PC-9 (cell line): ENCODE results near the gene RASGEF1C. TPM values are rescaled to one million over a fixed set of nuclear protein-coding genes. Genes with fewer than 3 reads are reported as not detected.

ENCODE experiments used
- BruUV-seq: library from RNA; stranded (reverse); fragments of 400-500 nt; replicated peaks from 2 replicates; lab custom pipeline; 2021; lab: Mats Ljungman, UMichigan
- CTCF ChIA-PET: fragments of 300-600 bp; sonication (Branson Sonifier 250); formaldehyde crosslinking; loops from one replicate; lab custom pipeline; 2022; ENCODE audit warnings: antibody characterized with exemption; lab: Charles Lee
- POLR2A ChIA-PET: fragments of 300-600 bp; sonication (Branson Sonifier 250); formaldehyde crosslinking; loops from one replicate; lab custom pipeline; 2022; ENCODE audit warnings: antibody characterized with exemption; ENCODE audit not compliant: unreplicated experiment; lab: Charles Lee
- DNase-seq, 2 experiments: peaks; one replicate each; pipeline versions ENCODE4 v3.0.0 to v3.0.0-alpha.2; 2015 to 2022; ENCODE audit warnings: mixed read lengths in 1 of 2
- H2AFZ ChIP-seq: fragments of 200-600 bp; sonication (generic); 2 replicates; pipeline ENCODE4 v1.8.1; 2017; ENCODE audit warnings: antibody characterized with exemption
- H3F3A ChIP-seq: fragments of 200-600 bp; sonication (generic); 2 replicates; pipeline ENCODE4 v1.8.1; 2017; ENCODE audit warnings: antibody characterized with exemption, mild to moderate bottlenecking, low read depth; ENCODE audit not compliant: insufficient read depth
- H3K27ac ChIP-seq: fragments of 200-600 bp; sonication (generic); 2 replicates; pipeline ENCODE4 v1.6.1; 2016; ENCODE audit warnings: mixed run types
- H3K27me3 ChIP-seq: fragments of 200-600 bp; sonication (generic); 2 replicates; pipeline ENCODE4 v1.6.1; 2016; ENCODE audit warnings: low read depth, mixed run types; ENCODE audit not compliant: insufficient read depth
- H3K36me3 ChIP-seq: fragments of 200-600 bp; sonication (generic); 2 replicates; pipeline ENCODE4 v1.6.1; 2016; ENCODE audit warnings: low read depth, mixed run types
- H3K4me1 ChIP-seq: fragments of 200-600 bp; sonication (generic); replicated peaks from 2 replicates; pipeline ENCODE4 v1.6.1; 2016; ENCODE audit warnings: mixed run types; ENCODE audit not compliant: insufficient read depth
- H3K4me2 ChIP-seq: fragments of 200-600 bp; sonication (generic); 2 replicates; pipeline ENCODE4 v1.6.1; 2017; ENCODE audit warnings: mixed run types
- H3K4me3 ChIP-seq: fragments of 200-600 bp; sonication (generic); 2 replicates; pipeline ENCODE4 v1.6.1; 2016; ENCODE audit warnings: mixed run types
- H3K79me2 ChIP-seq: fragments of 200-600 bp; sonication (generic); 2 replicates; pipeline ENCODE4 v1.6.1; 2017; ENCODE audit warnings: low read depth, mixed run types
- H3K9me2 ChIP-seq: fragments of 200-600 bp; sonication (generic); 2 replicates; pipeline ENCODE4 v1.8.1; 2017; ENCODE audit warnings: mild to moderate bottlenecking; ENCODE audit not compliant: insufficient read depth
- H3K9me3 ChIP-seq: fragments of 200-600 bp; sonication (generic); 2 replicates; pipeline ENCODE4 v1.8.1; 2016; ENCODE audit warnings: low read depth; ENCODE audit not compliant: insufficient read depth
- H4K20me1 ChIP-seq: fragments of 200-600 bp; sonication (generic); 2 replicates; pipeline ENCODE4 v1.8.1; 2017; ENCODE audit not compliant: insufficient read depth
- CTCF ChIP-seq: fragments of 200-600 bp; sonication (generic); conservative IDR thresholded peaks from 2 replicates; pipeline ENCODE4 v1.6.1; 2017; ENCODE audit warnings: mixed run types, antibody characterized with exemption, mild to moderate bottlenecking, moderate library complexity
- EZH2 ChIP-seq: fragments of 200-600 bp; sonication (generic); IDR thresholded peaks from 2 replicates; pipeline ENCODE4 v1.8.0; 2017; ENCODE audit warnings: antibody characterized with exemption, low read depth
- intact Hi-C: fragments of 100-400 bp; cut with micrococcal nuclease; formaldehyde crosslinking; loops from one replicate; pipeline ENCODE4 v1.10.0; 2022; ENCODE audit not compliant: unreplicated experiment
- total RNA-seq: library from RNA; stranded (reverse); gene quantifications from 2 replicates; pipeline ENCODE4 v1.2.3, GENCODE V29; 2021

RASGEF1C gene
- total RNA-seq, 1 experiment from 2014 or later, result not detected

GRCh38 chr5:180191716-180192115 is 17.3 kb downstream of the RASGEF1C start:
- no peak for TF ChIP-seq EZH2
- TF ChIP-seq CTCF, result no peak
- Histone ChIP-seq H3K27ac (no peak overlapping the region), H2AFZ (no peak overlapping the region), H3K4me3 (no peak overlapping the region), H3K4me1 (no peaks in the 10 kb centered on the region), H3K79me2 (no peaks in the 10 kb centered on the region), H3K27me3 (peaks cover 13% of the 10 kb centered on the region; the same call in 1 of the 2 replicates), H4K20me1 (no peaks in the 10 kb centered on the region), H3K4me2 (no peak overlapping the region), H3K9me3 (peaks cover 11% of the 10 kb centered on the region), H3K36me3 (no peaks in the 10 kb centered on the region), H3F3A (no peaks in the 10 kb centered on the region), H3K9me2 (no peaks in the 10 kb centered on the region)
- no peak for DNase-seq
- BruUV-seq, result no TSS peak
- CTCF ChIA-PET, result no interaction called here
- intact Hi-C loops, result no loop called here
- POLR2A ChIA-PET, result no interaction called here

- Histone ChIP-seq H3K79me2 (no peaks in the 10 kb centered on the region), H3K27ac (no peak overlapping the region), H3K4me2 (no peak overlapping the region), H2AFZ (no peak overlapping the region), H3K4me1 (no peaks in the 10 kb centered on the region), H3K27me3 (peaks cover 16% of the 10 kb centered on the region; the same call in 1 of the 2 replicates), H3F3A (no peaks in the 10 kb centered on the region), H3K9me3 (peaks cover 11% of the 10 kb centered on the region), H3K9me2 (no peaks in the 10 kb centered on the region), H3K4me3 (no peak overlapping the region), H3K36me3 (no peaks in the 10 kb centered on the region), H4K20me1 (no peaks in the 10 kb centered on the region)
- no peak for DNase-seq
- intact Hi-C loops, result no loop called here
- POLR2A ChIA-PET, result no interaction called here
- CTCF ChIA-PET, result no interaction called here
- BruUV-seq, result no TSS peak
- TF ChIP-seq CTCF (no peak), EZH2 (no peak)
These were observed 21.2 kb downstream of the RASGEF1C start for GRCh38 chr5:180187767-180188166.

GRCh38 chr5:180180846-180181245 is 28.2 kb downstream of the RASGEF1C start:
- no peak for DNase-seq
- ChIA-PET CTCF (no interaction called here), POLR2A (no interaction called here)
- H4K20me1 ChIP-seq, result no peaks in the 10 kb centered on the region
- no peak overlapping the region for H3K4me3 ChIP-seq
- no peak overlapping the region for H3K27ac ChIP-seq
- H3K4me2 ChIP-seq, result no peak overlapping the region
- H2AFZ ChIP-seq, result no peak overlapping the region
- no peaks in the 10 kb centered on the region for H3K9me3 ChIP-seq
- H3K4me1 ChIP-seq, result no peaks in the 10 kb centered on the region
- TF ChIP-seq CTCF (no peak), EZH2 (no peak)
- no peaks in the 10 kb centered on the region for H3F3A ChIP-seq
- no peaks in the 10 kb centered on the region for H3K79me2 ChIP-seq
- H3K9me2 ChIP-seq, result no peaks in the 10 kb centered on the region
- H3K36me3 ChIP-seq, result no peaks in the 10 kb centered on the region
- intact Hi-C loops, result loop anchor here (5.0 kb wide), 1 partner anchor 531 kb away; no protein-coding TSS in a partner anchor
- peaks cover 3% of the 10 kb centered on the region; the same call in 1 of the 2 replicates for H3K27me3 ChIP-seq
- no TSS peak for BruUV-seq
